Lung (tissue), 12 donors: ENCODE results near the gene RAB6C. TPM values are rescaled to one million over a fixed set of nuclear protein-coding genes. Genes with fewer than 3 reads are reported as not detected.
"Not testable (repeated sequence)": the region's sequence is repeated elsewhere in the genome, so short reads cannot be mapped to it uniquely, and the experiment has no call there.

Experiments used
- ATAC-seq: fragments of 200-7000 bp; cut with Tn5 transposase; one replicate; pipeline ENCODE4 v1.9.1; 2020; ENCODE audit warnings: moderate number of reproducible peaks; ENCODE audit not compliant: insufficient read depth, low FRiP score
- DNase-seq, 3 donors: peaks; one replicate each; pipeline ENCODE4 v3.0.0-alpha.2; 2013 to 2017
- H3K27ac ChIP-seq, 2 donors: one replicate each; pipeline ENCODE4 v1.5.1; 2013; ENCODE audit warnings: mild to moderate bottlenecking in 2 of 2, moderate library complexity in 2 of 2, control low read depth in 1 of 2, inconsistent platforms in 1 of 2, low read depth in 1 of 2, low read length in 1 of 2
- H3K27me3 ChIP-seq, 3 donors: one replicate each; pipeline ENCODE4 v1.5.1; 2013; ENCODE audit warnings: low read length in 2 of 3; ENCODE audit not compliant: control insufficient read depth in 3 of 3, insufficient read depth in 3 of 3
- H3K36me3 ChIP-seq, 4 donors: one replicate each; pipeline ENCODE4 v1.5.1; 2013; ENCODE audit warnings: low read length in 4 of 4, mild to moderate bottlenecking in 1 of 4, moderate library complexity in 1 of 4; ENCODE audit not compliant: control insufficient read depth in 4 of 4, insufficient read depth in 4 of 4
- H3K4me1 ChIP-seq, 5 donors: one replicate each; pipeline ENCODE4 v1.5.1; 2013; ENCODE audit warnings: low read length in 5 of 5, mild to moderate bottlenecking in 2 of 5, moderate library complexity in 1 of 5; ENCODE audit not compliant: control insufficient read depth in 5 of 5, insufficient read depth in 5 of 5
- H3K4me3 ChIP-seq: one replicate; pipeline ENCODE4 v1.5.1; 2013; ENCODE audit warnings: mild to moderate bottlenecking, control low read depth, moderate library complexity
- H3K9ac ChIP-seq, 2 donors: one replicate each; pipeline ENCODE4 v1.5.1; 2013; ENCODE audit warnings: low read length in 2 of 2, control low read depth in 1 of 2; ENCODE audit not compliant: insufficient read depth in 1 of 2
- H3K9me3 ChIP-seq, 4 donors: one replicate each; pipeline ENCODE4 v1.5.1; 2013; ENCODE audit warnings: low read length in 3 of 4, mild to moderate bottlenecking in 1 of 4, moderate library complexity in 1 of 4; ENCODE audit not compliant: control insufficient read depth in 4 of 4, insufficient read depth in 3 of 4
- CTCF ChIP-seq: IDR thresholded peaks from 2 replicates; pipeline ENCODE4 v1.5.1; 2012; ENCODE audit warnings: mild to moderate bottlenecking; ENCODE audit errors: control extremely low read depth, extremely low read depth
- WGBS, 2 donors: extraction: QIAGEN DNeasy Blood & Tissue Kit; methylation state at CpG; one replicate each; pipeline ENCODE4 v1.1.7; 2013; 5-methylcytosine and 5-hydroxymethylcytosine counted together
- polyA plus RNA-seq, 2 donors: library from polyadenylated mRNA; stranded (reverse); fragments of 200-250 nt; gene quantifications; one replicate each; pipeline ENCODE4 v1.2.1, GENCODE V29; 2013
- total RNA-seq, 2 donors: library from RNA; depleted of rRNA in 1 of 2; stranded (reverse); fragments of >200 nt in 1 of 2; gene quantifications; one replicate each; pipeline ENCODE4 v1.2.1, GENCODE V29; 2014 to 2021
- donor health status: control.
- donor health status: control.
- donor health status: Bipolar disorder and iron deficiency.
- donor health status: healthy.
- donor health status: DM: yes; HTN: yes; CAD: no.

RAB6C gene
- total and polyA plus RNA-seq, 4 donors: 0.02 to 0.03 TPM; not detected in 2

GRCh38 chr2:129945557-129945956 lies 33.9 kb upstream of the RAB6C start:
- Histone ChIP-seq H3K36me3 (no peaks in the 10 kb centered on the region), H3K27me3 (no peaks in the 10 kb centered on the region), H3K9ac (no peak overlapping the region), H3K4me1 (no peaks in the 10 kb centered on the region), H3K27ac (no peak overlapping the region), H3K9me3 (no peaks in the 10 kb centered on the region), H3K4me3 (no peak overlapping the region)
- no peak for ATAC-seq
- no peak for DNase-seq
- no peak for TF ChIP-seq CTCF

- not testable (repeated sequence) for H3K4me3 ChIP-seq, H3K9me3 ChIP-seq, H3K4me1 ChIP-seq, H3K9ac ChIP-seq, H3K27ac ChIP-seq, ATAC-seq, H3K27me3 ChIP-seq, H3K36me3 ChIP-seq, DNase-seq
- WGBS, 2 donors: 49 to 62% methylated on average over 2 of the region's 2 CpGs
Measured at GRCh38 chr2:129947712-129948111, 31.8 kb upstream of the RAB6C start.

- not testable (repeated sequence) for H3K36me3 ChIP-seq, H3K9me3 ChIP-seq, H3K27me3 ChIP-seq, H3K4me3 ChIP-seq, H3K27ac ChIP-seq, DNase-seq, H3K4me1 ChIP-seq, H3K9ac ChIP-seq, ATAC-seq
- WGBS, 2 donors: 79 to 90% methylated on average over 6 of the region's 6 CpGs
Measured at GRCh38 chr2:129956171-129956570, 23.3 kb upstream of the RAB6C start.

- Histone ChIP-seq H3K4me3 (no peak overlapping the region), H3K9me3 (no peaks in the 10 kb centered on the region), H3K27ac (no peak overlapping the region), H3K27me3 (no peaks in the 10 kb centered on the region), H3K9ac (no peak overlapping the region), H3K36me3 (no peaks in the 10 kb centered on the region), H3K4me1 (no peaks in the 10 kb centered on the region)
- 58 to 70% methylated on average over 4 of the region's 4 CpGs for WGBS, 2 donors
- no peak for DNase-seq
- no peak for TF ChIP-seq CTCF
- ATAC-seq: no peak
Measured at GRCh38 chr2:129957891-129958290, 21.6 kb upstream of the RAB6C start.

- H3K27me3 ChIP-seq, H3K4me3 ChIP-seq, H3K9me3 ChIP-seq, DNase-seq, H3K27ac ChIP-seq, H3K4me1 ChIP-seq, ATAC-seq, H3K9ac ChIP-seq, H3K36me3 ChIP-seq: not testable (repeated sequence)
- WGBS, 2 donors: 70 to 81% methylated on average over 4 of the region's 4 CpGs
Measured at GRCh38 chr2:129958736-129959135, 20.7 kb upstream of the RAB6C start.

- H3K4me1 ChIP-seq, H3K36me3 ChIP-seq, DNase-seq, H3K9ac ChIP-seq, H3K27ac ChIP-seq, H3K9me3 ChIP-seq, H3K27me3 ChIP-seq, ATAC-seq, H3K4me3 ChIP-seq: not testable (repeated sequence)
- WGBS, 2 donors: 49 to 50% methylated on average over 4 of the region's 4 CpGs
Measured at GRCh38 chr2:129968605-129969004, 10.9 kb upstream of the RAB6C start.
